HepG2 (cell line): Measurements from ENCODE around the gene RAB40C. TPM values are rescaled to one million over a fixed set of nuclear protein-coding genes. Genes with fewer than 3 reads are reported as not detected.

Source experiments
- ATAC-seq: fragments of 200-7000 bp; cut with Tn5 transposase; 3 replicates; pipeline ENCODE4 v1.9.1; 2020; ENCODE audit warnings: mild to moderate bottlenecking, moderate library complexity
- BruUV-seq: library from RNA; stranded (reverse); fragments of 400-500 nt; replicated peaks from 2 replicates; lab custom pipeline; 2021; lab: Mats Ljungman, UMichigan
- CTCF ChIA-PET: fragments of 300-600 bp; formaldehyde crosslinking; extraction: SDS; loops from one replicate; lab custom pipeline; 2021; ENCODE audit warnings: low total read pairs, inconsistent platforms, low intra/inter-chr PET ratio; lab: Yijun Ruan, JAX
- POLR2A ChIA-PET: fragments of 350-600 bp; sonication (Branson Sonifier 250); formaldehyde crosslinking; loops from one replicate; lab custom pipeline; 2020; ENCODE audit warnings: antibody characterized with exemption, inconsistent platforms; lab: Yijun Ruan, JAX
- DNase-seq: peaks from one replicate; pipeline ENCODE4 v3.0.0-alpha.2; 2015; ENCODE audit warnings: low spot score
- FAIRE-seq: peaks from 3 replicates; lab custom pipeline; 2011; peaks lifted over from hg19 to GRCh38; lab: Jason Lieb, UNC
- H2AFZ ChIP-seq: one replicate; pipeline ENCODE4 v1.6.1; 2011; ENCODE audit warnings: low read length, inconsistent platforms
- H3K27ac ChIP-seq: fragments of 300-600 bp; 3 replicates; pipeline ENCODE4 v1.8.0; 2011; ENCODE audit warnings: mixed run types, mild to moderate bottlenecking, mixed read lengths, low read length, inconsistent platforms; ENCODE audit not compliant: insufficient read depth; ENCODE audit errors: extremely low read length
- H3K27me3 ChIP-seq, 2 experiments: fragments of 200-600 bp in 1 of 2; 2 replicates in 1 of 2; 3 replicates in 1 of 2; pipeline versions ENCODE4 v1.6.0 to v1.8.0; 2011; ENCODE audit warnings: low read length in 2 of 2, mild to moderate bottlenecking in 2 of 2, moderate library complexity in 2 of 2, inconsistent platforms in 1 of 2; ENCODE audit not compliant: insufficient read depth in 2 of 2, control insufficient read depth in 1 of 2
- H3K36me3 ChIP-seq, 2 experiments: fragments of 200-600 bp in 1 of 2; replicated peaks in 1 of 2; 2 replicates in 1 of 2; 3 replicates in 1 of 2; pipeline versions ENCODE4 v1.5.1 to v1.8.0; 2011; ENCODE audit warnings: low read length in 2 of 2, inconsistent platforms in 1 of 2; ENCODE audit not compliant: insufficient read depth in 2 of 2, control insufficient read depth in 1 of 2
- H3K4me1 ChIP-seq: 2 replicates; pipeline ENCODE4 v1.5.1; 2012; ENCODE audit warnings: low read length, inconsistent platforms; ENCODE audit not compliant: insufficient read depth
- H3K4me2 ChIP-seq: 2 replicates; pipeline ENCODE4 v1.6.0; 2011; ENCODE audit warnings: low read depth, low read length, inconsistent platforms
- H3K4me3 ChIP-seq, 3 experiments: fragments of 200-600 bp in 1 of 3; sonication (generic), shearing (Covaris generic) in 1 of 3; replicated peaks in 1 of 3; 2 replicates each; pipeline ENCODE4 v1.5.1; 2011 to 2016; ENCODE audit warnings: low read length in 3 of 3, inconsistent platforms in 2 of 3, low read depth in 2 of 3, mild to moderate bottlenecking in 2 of 3, control low read depth in 1 of 3, mixed read lengths in 1 of 3; ENCODE audit not compliant: insufficient read depth in 1 of 3
- H3K79me2 ChIP-seq: one replicate; pipeline ENCODE4 v1.6.1; 2011; ENCODE audit warnings: low read length, inconsistent platforms; ENCODE audit not compliant: insufficient read depth
- H3K9ac ChIP-seq: 2 replicates; pipeline ENCODE4 v1.6.0; 2011; ENCODE audit warnings: mild to moderate bottlenecking, low read depth, low read length, inconsistent platforms; ENCODE audit not compliant: insufficient read depth
- H3K9me3 ChIP-seq: 2 replicates; pipeline ENCODE4 v1.5.1; 2012; ENCODE audit warnings: mild to moderate bottlenecking, low read length
- H4K20me1 ChIP-seq: 2 replicates; pipeline ENCODE4 v1.6.0; 2011; ENCODE audit warnings: inconsistent platforms, mild to moderate bottlenecking, low read length, moderate library complexity; ENCODE audit not compliant: insufficient read depth
- BCL6 ChIP-seq: IDR thresholded peaks from 2 replicates; pipeline ENCODE4 v1.6.1; 2016; ENCODE audit warnings: missing genetic modification reagents, missing compliant biosample characterization
- BRF2 ChIP-seq: sonication (generic); formaldehyde crosslinking; IDR thresholded peaks from 2 replicates; pipeline ENCODE4 v1.8.1; 2022; ENCODE audit warnings: mild to moderate bottlenecking, missing genetic modification reagents
- CREB1 ChIP-seq, 2 experiments: fragments of 450-650 bp in 1 of 2; IDR thresholded peaks; 2 replicates each; pipeline ENCODE4 v1.6.1; 2016 to 2017; ENCODE audit warnings: control low read depth in 1 of 2, mild to moderate bottlenecking in 1 of 2, missing compliant biosample characterization in 1 of 2, missing genetic modification characterization in 1 of 2
- ETV5 ChIP-seq: IDR thresholded peaks from 2 replicates; pipeline ENCODE4 v1.6.1; 2018; ENCODE audit warnings: missing biosample characterization, missing genetic modification reagents, inconsistent platforms, borderline replicate concordance
- GATAD2A ChIP-seq: IDR thresholded peaks from 2 replicates; pipeline ENCODE4 v1.6.1; 2016
- GTF3A ChIP-seq: sonication (generic); formaldehyde crosslinking; conservative IDR thresholded peaks from 2 replicates; pipeline ENCODE4 v1.4.0; 2020; ENCODE audit warnings: mild to moderate bottlenecking, missing genetic modification reagents
- HIVEP1 ChIP-seq: sonication (generic); formaldehyde crosslinking; IDR thresholded peaks from 2 replicates; pipeline ENCODE4 v1.4.0; 2020; ENCODE audit warnings: mild to moderate bottlenecking, missing genetic modification reagents
- MED8 ChIP-seq: sonication (generic); formaldehyde crosslinking; IDR thresholded peaks from 2 replicates; pipeline ENCODE4 v1.8.1; 2023; ENCODE audit warnings: mild to moderate bottlenecking, missing genetic modification reagents; ENCODE audit not compliant: insufficient replicate concordance
- MEIS2 ChIP-seq: sonication (generic); formaldehyde crosslinking; IDR thresholded peaks from 2 replicates; pipeline ENCODE4 v1.9.0; 2021; ENCODE audit warnings: mild to moderate bottlenecking, missing genetic modification reagents
- SIN3B ChIP-seq: fragments of 150-350 bp; IDR thresholded peaks from 2 replicates; pipeline ENCODE4 v1.6.1; 2014; ENCODE audit warnings: low read length
- ZBTB37 ChIP-seq: sonication (generic); formaldehyde crosslinking; IDR thresholded peaks from 2 replicates; pipeline ENCODE4 v1.4.0; 2020; ENCODE audit warnings: mild to moderate bottlenecking, missing genetic modification reagents
- ZFP36L2 ChIP-seq: sonication (generic); formaldehyde crosslinking; IDR thresholded peaks from 2 replicates; pipeline ENCODE4 v1.4.0; 2020; ENCODE audit warnings: missing genetic modification reagents
- ZNF136 ChIP-seq: sonication (generic); formaldehyde crosslinking; IDR thresholded peaks from 2 replicates; pipeline ENCODE4 v1.8.1; 2022; ENCODE audit warnings: low read depth, mild to moderate bottlenecking, moderate library complexity, missing genetic modification reagents
- ZNF317 ChIP-seq: sonication (generic); formaldehyde crosslinking; IDR thresholded peaks from 2 replicates; pipeline ENCODE4 v1.5.0; 2020; ENCODE audit warnings: mild to moderate bottlenecking, missing genetic modification reagents
- ZNF501 ChIP-seq: sonication (generic); formaldehyde crosslinking; IDR thresholded peaks from 2 replicates; pipeline ENCODE4 v1.5.1; 2020; ENCODE audit warnings: mild to moderate bottlenecking, moderate library complexity, missing genetic modification reagents
- ZNF674 ChIP-seq: sonication (generic); formaldehyde crosslinking; IDR thresholded peaks from 2 replicates; pipeline ENCODE4 v1.5.0; 2020; ENCODE audit warnings: low read depth, mild to moderate bottlenecking, missing genetic modification reagents
- ZNF782 ChIP-seq: sonication (generic); formaldehyde crosslinking; IDR thresholded peaks from 2 replicates; pipeline ENCODE4 v1.4.0; 2020; ENCODE audit warnings: missing genetic modification reagents, mild to moderate bottlenecking, borderline replicate concordance
- ZNF839 ChIP-seq: sonication (generic); formaldehyde crosslinking; IDR thresholded peaks from 2 replicates; pipeline ENCODE4 v1.4.0; 2020; ENCODE audit warnings: missing genetic modification reagents, mild to moderate bottlenecking, borderline replicate concordance
- WGBS: methylation state at CpG from one replicate; pipeline ENCODE4 v1.1.6; 2017; ENCODE audit warnings: low lambda C conversion rate; 5-methylcytosine and 5-hydroxymethylcytosine counted together
- in situ Hi-C: cut with HindIII; loops from 2 replicates; pipeline ENCODE4 v1.10.0; 2017; ENCODE audit warnings: low pct_unique_long_range_greater_than_20kb; ENCODE audit not compliant: extremely low pct_ligation_motif_present
- intact Hi-C: fragments of 100-400 bp; cut with micrococcal nuclease; formaldehyde crosslinking; loops from one replicate; pipeline ENCODE4 v1.10.0; 2022; ENCODE audit not compliant: unreplicated experiment
- polyA plus RNA-seq, 8 experiments: library from polyadenylated mRNA; depleted of rRNA in 3 of 8; stranded (reverse) in 7 of 8; unstranded in 1 of 8; fragments of >200 nt; fragmentation: Illumina TruSeq in 4 of 8; extraction: Trizol in 4 of 8; gene quantifications; 2 replicates each; pipeline versions ENCODE4 v1.2.1 to v1.2.3, GENCODE V29; 2011 to 2016; ENCODE audit warnings: low read depth in 4 of 8, missing spikeins in 1 of 8, mixed read lengths in 1 of 8; ENCODE audit not compliant: insufficient read depth in 1 of 8
- total RNA-seq, 5 experiments: library from RNA; depleted of rRNA; stranded (reverse); fragments of >200 nt; fragmentation: Illumina TruSeq; extraction: Trizol; gene quantifications; 2 replicates each; pipeline ENCODE4 v1.2.3, GENCODE V29; 2016; ENCODE audit warnings: low read depth in 1 of 5

RAB40C gene
- total and polyA plus RNA-seq, 2 of the 13 experiments (the other 11 are each of a cell fraction or from before 2014, with no cell fraction given), result 7.7 to 11.5 TPM

GRCh38 chr16:590815-591200 lies 942 bp downstream of the RAB40C start:
- 0 out of 5 replicates have a peak, but pooled peaks cover 0 to 3% of the 10 kb centered on the region in 2 experiments for H3K36me3 ChIP-seq
- in situ Hi-C loops, result no loop called here
- peak overlapping the region; percentile 82 for H3K9ac ChIP-seq
- DNase-seq (no peak), FAIRE-seq (no peak), ATAC-seq (no peak)
- peak; percentile 84 for TF ChIP-seq CREB1 (IDR thresholded peaks at IDR 0.05)
- no peak for TF ChIP-seq CREB1 (CRISPR knock-in tag; IDR thresholded peaks at IDR 0.05)
- TF ChIP-seq ZNF136 (CRISPR knock-in tag), result no peak
- CTCF ChIA-PET, result no interaction called here
- H4K20me1 ChIP-seq, result peaks cover 14% of the 10 kb centered on the region; the same call in 1 of the 2 replicates
- H3K27me3 ChIP-seq, result no peaks in the 10 kb centered on the region
- POLR2A ChIA-PET, result no interaction called here
- intact Hi-C loops, result no loop called here
- peaks cover 59% of the 10 kb centered on the region for H3K4me1 ChIP-seq
- peak overlapping the region; percentile 63 to 80 (median 80) for H3K4me3 ChIP-seq
- H3K79me2 ChIP-seq, result peaks cover 46% of the 10 kb centered on the region
- BruUV-seq, result no TSS peak
- H3K27ac ChIP-seq, result no peak overlapping the region
- peak overlapping the region; percentile 90 for H3K4me2 ChIP-seq
- WGBS, result 3% methylated on average over 10 of the region's 10 CpGs
- H2AFZ ChIP-seq, result no peak overlapping the region
- H3K9me3 ChIP-seq, result no peaks in the 10 kb centered on the region

- Histone ChIP-seq H4K20me1 (peaks cover 14% of the 10 kb centered on the region; the same call in 1 of the 2 replicates), H3K4me2 (peak overlapping the region; percentile 90), H2AFZ (no peak overlapping the region), H3K36me3 (0 out of 5 replicates have a peak, but pooled peaks cover 1 to 4% of the 10 kb centered on the region in 2 experiments), H3K79me2 (peaks cover 46% of the 10 kb centered on the region), H3K9me3 (no peaks in the 10 kb centered on the region), H3K4me1 (peaks cover 55% of the 10 kb centered on the region), H3K9ac (peak overlapping the region; percentile 82), H3K27ac (no peak overlapping the region), H3K27me3 (no peaks in the 10 kb centered on the region), H3K4me3 (peak overlapping the region in 2 of 3 experiments; percentile 80; a peak in 4 of 6 replicates)
- in situ Hi-C loops, result no loop called here
- no TSS peak for BruUV-seq
- no peak for FAIRE-seq
- intact Hi-C loops, result no loop called here
- POLR2A ChIA-PET, result no interaction called here
- CTCF ChIA-PET, result no interaction called here
- 46% methylated on average over 8 of the region's 8 CpGs for whole genome bisulfite sequencing
- no peak for ATAC-seq
- DNase-seq, result no peak
- TF ChIP-seq ZNF674 (CRISPR knock-in tag) (no peak), ZNF782 (CRISPR knock-in tag) (no peak), ZNF839 (CRISPR knock-in tag) (no peak), BRF2 (CRISPR knock-in tag) (no peak), ZFP36L2 (CRISPR knock-in tag) (no peak), MEIS2 (CRISPR knock-in tag) (no peak), ETV5 (no peak), SIN3B (no peak), MED8 (no peak), ZBTB37 (CRISPR knock-in tag) (no peak), HIVEP1 (CRISPR knock-in tag) (no peak), ZNF317 (CRISPR knock-in tag) (no peak), BCL6 (CRISPR knock-in tag) (no peak), GATAD2A (CRISPR knock-in tag) (no peak), GTF3A (CRISPR knock-in tag) (no peak), ZNF501 (CRISPR knock-in tag) (no peak)
These were observed 1.4 kb downstream of the RAB40C start for GRCh38 chr16:591231-591630.
